ENCODE measurements around the gene MRPL43. TPM values are rescaled to one million over a fixed set of nuclear protein-coding genes. Genes with fewer than 3 reads are reported as not detected.
A peak's percentile ranks its signal among the peaks of the same experiment; 100 is the strongest.

MRPL43 gene
- total and polyA plus RNA-seq, 9 of the 15 experiments (the other 6 are each of a cell fraction or from before 2014, with no cell fraction given) = 15.1 to 63.7 (median 37.2) TPM

- CTCF ChIA-PET (ENCODE audit: low intra/inter-chr PET ratio) = no interaction called here
- peaks cover 12 to 14% of the 10 kb centered on the region in 2 experiments for H3K4me1 ChIP-seq (replicated peaks in 1 of 2; ENCODE audit: control insufficient read depth in 2 of 2, insufficient read depth in 2 of 2, low read length in 2 of 2)
- peak overlapping the region; percentile 91 for H2AFZ ChIP-seq (ENCODE audit: low read depth, low read length)
- no peaks in the 10 kb centered on the region for H4K20me1 ChIP-seq (replicated peaks; ENCODE audit: control insufficient read depth, insufficient read depth, low read length)
- H3K9ac ChIP-seq (ENCODE audit: insufficient read depth in 1 of 2, low read depth in 2 of 2, low read length in 2 of 2) = peak overlapping the region; percentile 57 to 89; a peak in 3 of 4 replicates
- intact Hi-C loops (cut with micrococcal nuclease) (no loop called here), in situ Hi-C loops (cut with MboI) (no loop called here)
- FAIRE-seq (no peak), ATAC-seq (peak; percentile 76), DNase-seq (ENCODE audit: extremely low read depth in 1 of 4, low spot score in 3 of 4) (peak; percentile 67 to 77 (median 76))
- 19% methylated on average over 6 of the region's 13 CpGs for WGBS (ENCODE audit: insufficient coverage, low coverage, missing lambda C conversion rate)
- peak overlapping the region; percentile 52 for H3K4me3 ChIP-seq
- POLR2A ChIA-PET = interaction anchor here (1.1 kb wide), 1 partner anchor 12 kb away, joined by 4 read pairs; no protein-coding TSS in a partner anchor
- H3K79me2 ChIP-seq (ENCODE audit: control insufficient read depth, insufficient read depth, low read length) = no peaks in the 10 kb centered on the region
- H3K9me3 ChIP-seq (replicated peaks; ENCODE audit: control insufficient read depth, insufficient read depth, low read depth, low read length) = no peaks in the 10 kb centered on the region
- H3K9me1 ChIP-seq (ENCODE audit: control insufficient read depth, insufficient read depth, low read length) = no peaks in the 10 kb centered on the region
- no peak overlapping the region for H3K27ac ChIP-seq (ENCODE audit: extremely low read depth, low read depth, low read length)
- H3K36me3 ChIP-seq (ENCODE audit: control insufficient read depth, insufficient read depth, low read length) = peaks cover 3% of the 10 kb centered on the region; the same call in 1 of the 3 replicates
- TSS peak; percentile 28 for BruUV-seq (replicated peaks)
- peak overlapping the region; percentile 87 for H3K4me2 ChIP-seq (ENCODE audit: insufficient read depth, low read length)
- no peaks in the 10 kb centered on the region for H3K27me3 ChIP-seq (ENCODE audit: control insufficient read depth in 2 of 2, insufficient read depth in 2 of 2, low read length in 2 of 2)
- no peak for TF ChIP-seq DLX4 (CRISPR knock-in tag; IDR thresholded peaks at IDR 0.05)
- no peak for TF ChIP-seq MTF1 (CRISPR knock-in tag; IDR thresholded peaks at IDR 0.05; ENCODE audit: borderline replicate concordance)
- peak; percentile 8; the same call in 1 of the 2 replicates for TF ChIP-seq MAX (CRISPR knock-in tag; IDR thresholded peaks at IDR 0.05)
- no peak for TF ChIP-seq NR2C2 (CRISPR knock-in tag; IDR thresholded peaks at IDR 0.05)
- no peak for TF ChIP-seq NR2C2 (tag; IDR thresholded peaks at IDR 0.05)
- TF ChIP-seq ZSCAN32 (CRISPR knock-in tag; IDR thresholded peaks at IDR 0.05) = no peak
- TF ChIP-seq MED1 (CRISPR knock-in tag; IDR thresholded peaks at IDR 0.05; ENCODE audit: borderline replicate concordance) = no peak
- no peak for TF ChIP-seq GTF2F1 (IDR thresholded peaks at IDR 0.05; ENCODE audit: low read depth, low read length)
- TF ChIP-seq ZNF57 (CRISPR knock-in tag; IDR thresholded peaks at IDR 0.05) = no peak
- no peak for TF ChIP-seq ZBED1 (IDR thresholded peaks at IDR 0.05)
- TF ChIP-seq POLR3G (IDR thresholded peaks at IDR 0.05; ENCODE audit: extremely low read depth, insufficient read length, insufficient replicate concordance) = no peak
- no peak for TF ChIP-seq THRB (CRISPR knock-in tag; conservative IDR thresholded peaks at IDR 0.05)
- TF ChIP-seq E2F1 (CRISPR knock-in tag; IDR thresholded peaks at IDR 0.05) = no peak
- peak; percentile 39 for TF ChIP-seq EGR1 (conservative IDR thresholded peaks at IDR 0.05)
- TF ChIP-seq E2F4 (CRISPR knock-in tag; IDR thresholded peaks at IDR 0.05; ENCODE audit: low read depth) = no peak
- TF ChIP-seq POU5F1 (IDR thresholded peaks at IDR 0.05; ENCODE audit: borderline replicate concordance, low read depth, low read length, partially characterized antibody) = no peak
- TF ChIP-seq FOXK1 (CRISPR knock-in tag; IDR thresholded peaks at IDR 0.05; ENCODE audit: borderline replicate concordance) = no peak
- no peak for TF ChIP-seq HMGN3 (IDR thresholded peaks at IDR 0.05; ENCODE audit: borderline replicate concordance, extremely low read depth, insufficient read length, low read depth, low read length)
Observed at GRCh38 chr10:100970076-100970913, 17.0 kb downstream of the MRPL43 start.
